ENCODE results near the gene PAX5. TPM values are rescaled to one million over a fixed set of nuclear protein-coding genes. Genes with fewer than 3 reads are reported as not detected.

Gene PAX5
- total RNA-seq, 1 donor from 2014 or later: not detected

DNA sequence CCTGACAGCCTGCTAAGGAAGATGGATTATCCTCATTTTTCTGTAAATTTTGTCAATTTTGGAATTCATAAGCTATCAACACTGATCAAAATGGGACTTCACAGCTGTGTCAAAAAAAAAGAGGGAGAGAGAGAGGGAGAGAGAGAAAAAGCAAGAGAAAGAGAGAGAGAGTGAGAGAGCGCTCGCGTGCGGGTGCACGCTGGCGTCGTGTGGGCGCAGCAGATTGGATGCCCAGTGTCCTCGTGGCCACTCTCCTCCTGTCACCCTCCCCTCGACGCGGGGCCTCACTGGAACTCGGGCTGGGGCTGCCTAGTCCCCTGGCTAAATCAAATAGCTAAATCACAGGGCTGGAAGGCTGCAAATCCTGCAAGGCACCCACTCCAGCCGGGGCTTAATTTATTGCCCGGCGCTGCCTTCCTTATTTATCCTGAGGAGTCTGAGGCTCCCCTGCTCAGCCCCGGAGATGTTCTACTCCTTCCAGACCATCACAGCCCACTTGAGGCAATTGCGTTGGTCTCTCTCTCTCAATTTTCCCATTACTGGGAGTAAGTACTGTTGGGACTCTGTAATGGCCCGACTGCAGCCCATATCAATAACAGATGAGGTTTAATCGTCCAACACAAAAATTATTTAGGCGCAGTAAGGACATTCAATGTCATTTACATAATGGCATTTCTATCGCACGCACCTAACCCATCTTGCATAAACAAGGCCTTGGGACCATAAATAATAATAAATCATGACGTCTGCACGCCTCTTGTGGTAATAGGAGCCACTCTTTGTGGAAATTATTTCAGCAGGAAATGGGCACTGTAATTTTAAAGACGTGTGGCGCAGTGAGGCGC, 94.2 kb downstream of the PAX5 start:
- DNase-seq (ENCODE audit: low spot score): no peak
- intact Hi-C loops (cut with DNase I): no loop called here

DNA sequence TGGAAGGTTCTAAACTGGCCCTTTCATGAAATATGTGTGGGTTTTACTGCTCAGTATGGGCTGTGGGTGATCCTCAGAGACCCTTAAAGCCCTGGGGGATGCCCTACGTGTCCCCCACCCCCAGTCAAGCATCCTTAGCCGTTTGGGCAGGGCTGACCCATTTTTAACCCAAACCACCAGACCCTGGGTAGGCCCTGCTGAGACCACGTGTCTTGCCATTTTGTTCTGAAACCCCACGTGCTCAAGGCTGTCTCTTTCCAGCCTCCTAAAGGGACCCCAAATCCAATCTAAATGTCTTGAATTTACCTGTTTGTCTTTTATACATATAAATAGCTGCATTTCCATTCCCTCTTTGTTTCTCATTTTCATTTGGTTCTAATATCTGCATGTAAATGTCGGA, 94.9 kb downstream of the PAX5 start:
- DNase-seq (ENCODE audit: low spot score): no peak
- intact Hi-C loops (cut with DNase I): no loop called here

DNA sequence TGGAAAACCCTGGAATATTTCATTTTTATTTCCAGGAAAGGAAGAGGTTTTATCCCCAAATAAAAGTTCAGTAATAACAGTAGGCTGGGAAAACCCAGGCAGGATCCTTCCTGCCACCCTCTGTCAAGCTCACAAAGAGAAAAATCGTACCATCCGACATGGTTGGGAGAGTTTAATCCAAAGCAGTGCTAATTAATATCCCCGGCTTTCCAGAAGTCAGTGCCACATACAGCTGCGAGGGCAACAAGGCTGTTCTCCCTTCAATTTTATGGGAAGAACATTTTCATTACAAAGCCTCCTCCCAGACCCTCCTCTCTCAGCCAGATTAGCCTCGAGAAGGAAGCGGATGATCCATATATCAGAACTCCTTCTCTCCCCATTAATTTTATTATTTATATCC, 95.5 kb downstream of the PAX5 start:
- intact Hi-C loops (cut with DNase I): no loop called here
- DNase-seq (ENCODE audit: low spot score): no peak

DNA sequence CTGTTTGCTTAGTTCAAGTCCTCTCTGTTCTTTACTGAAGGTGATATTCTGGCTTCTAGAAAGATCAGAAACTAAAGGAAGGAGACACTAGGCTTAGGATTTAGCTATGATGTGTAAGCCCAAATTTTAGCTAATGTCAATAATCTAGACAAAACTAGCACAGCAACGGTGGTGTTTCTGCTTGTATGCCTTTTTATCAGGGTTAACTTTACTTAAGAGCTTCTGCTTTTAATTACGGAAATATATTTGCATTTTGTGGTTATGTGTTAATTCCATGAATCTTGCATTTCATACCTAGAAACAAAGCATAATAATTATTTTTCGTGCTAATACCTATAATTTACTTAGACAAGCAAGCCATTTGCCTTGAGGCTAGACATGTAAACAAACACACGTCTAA, 96.1 kb downstream of the PAX5 start:
- intact Hi-C loops (cut with DNase I): no loop called here
- no peak for DNase-seq (ENCODE audit: low spot score)

DNA sequence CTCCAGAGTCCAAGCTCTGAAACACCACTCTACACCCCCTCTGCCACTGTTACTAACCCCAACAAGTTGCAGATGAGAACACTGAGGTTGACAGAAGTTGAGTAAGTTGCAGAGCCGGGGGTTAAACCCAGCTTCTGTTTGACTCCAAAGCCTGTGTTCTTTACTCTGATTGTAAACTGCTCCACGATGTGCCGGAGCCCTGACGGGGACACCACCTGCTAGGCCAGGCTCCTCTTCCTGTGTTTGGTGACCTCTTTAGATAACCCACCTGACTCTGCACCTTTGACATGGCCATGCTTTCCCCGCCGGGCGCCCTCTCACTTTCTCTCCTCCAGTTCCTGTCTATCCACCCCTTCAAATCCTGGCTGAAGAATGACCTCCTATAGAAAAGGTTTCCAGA, 96.7 kb downstream of the PAX5 start:
- no peak for DNase-seq (ENCODE audit: low spot score)
- intact Hi-C loops (cut with DNase I): no loop called here

DNA sequence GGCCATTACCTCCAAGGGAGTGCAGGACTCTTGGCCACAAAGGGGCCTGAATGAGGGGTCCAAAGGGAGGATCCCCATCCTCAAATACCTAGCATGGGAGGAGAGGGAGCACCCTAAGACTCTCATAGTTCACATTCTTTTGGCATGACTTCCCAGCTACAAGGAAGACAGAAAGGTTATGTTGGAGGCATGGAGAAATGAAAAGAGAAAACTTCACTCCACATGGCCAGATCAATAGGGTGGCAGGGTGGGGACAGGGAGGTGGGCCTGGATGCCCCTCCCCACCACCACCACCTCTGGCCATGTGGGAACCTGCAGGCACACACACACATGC, 97.6 kb downstream of the PAX5 start:
- DNase-seq (ENCODE audit: low spot score): no peak
- intact Hi-C loops (cut with DNase I): no loop called here

DNA sequence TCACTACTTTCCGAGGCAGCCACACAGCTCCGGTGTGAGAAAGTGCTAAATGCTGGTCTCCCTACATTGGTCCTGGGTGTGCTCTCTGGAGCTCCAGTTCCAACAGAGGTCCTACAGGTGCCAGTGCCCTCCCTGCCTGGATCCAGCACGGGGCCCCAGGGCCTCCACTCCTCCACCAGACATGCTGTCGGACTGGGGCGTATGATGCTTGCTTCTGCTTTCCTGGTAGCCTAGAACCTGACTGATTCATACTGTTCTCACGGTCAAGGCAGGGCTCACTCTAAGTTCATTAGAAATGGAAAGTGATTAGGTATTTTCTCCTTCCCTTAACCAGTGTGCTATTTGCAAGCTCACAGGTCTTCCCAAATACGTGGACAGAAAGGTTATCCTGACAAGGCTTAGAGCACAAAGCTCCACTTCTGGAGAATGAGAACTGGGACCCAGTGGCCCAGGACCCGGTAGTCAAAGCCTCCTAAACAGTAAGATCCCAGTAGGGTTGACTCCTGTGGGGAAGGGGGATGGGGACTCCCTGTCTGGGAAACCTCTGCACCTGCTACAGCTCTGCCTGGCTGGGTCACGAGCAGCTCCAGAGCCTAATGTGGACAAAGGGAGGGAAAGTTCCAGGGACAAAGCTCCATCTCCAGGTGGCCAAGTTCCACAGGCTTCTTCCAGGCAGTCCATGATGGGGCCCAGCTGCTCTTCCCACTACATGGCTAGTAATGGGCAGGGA, 98.1 kb downstream of the PAX5 start:
- intact Hi-C loops (cut with DNase I): no loop called here
- no peak for DNase-seq (ENCODE audit: low spot score)

DNA sequence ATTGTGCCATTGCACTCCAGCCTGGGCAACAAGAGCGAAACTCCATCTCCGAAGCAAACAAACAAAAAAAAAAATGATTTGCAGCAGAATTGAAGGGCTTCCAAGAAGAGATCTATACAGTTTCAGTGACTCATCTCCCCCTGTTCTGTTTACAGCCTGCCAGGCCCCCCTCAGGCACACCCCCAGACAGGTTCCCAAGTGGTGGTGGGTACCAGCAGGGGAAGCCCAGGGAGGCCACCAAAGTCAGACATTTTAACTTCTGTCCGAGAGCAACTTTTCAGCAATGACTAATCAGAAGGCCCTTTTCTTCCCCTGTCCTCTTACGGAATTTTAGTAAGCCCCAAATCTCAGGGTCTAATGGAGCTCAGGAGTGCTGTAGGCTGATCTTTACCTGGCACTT, 98.7 kb downstream of the PAX5 start:
- no peak for DNase-seq (ENCODE audit: low spot score)
- intact Hi-C loops (cut with DNase I): no loop called here

DNA sequence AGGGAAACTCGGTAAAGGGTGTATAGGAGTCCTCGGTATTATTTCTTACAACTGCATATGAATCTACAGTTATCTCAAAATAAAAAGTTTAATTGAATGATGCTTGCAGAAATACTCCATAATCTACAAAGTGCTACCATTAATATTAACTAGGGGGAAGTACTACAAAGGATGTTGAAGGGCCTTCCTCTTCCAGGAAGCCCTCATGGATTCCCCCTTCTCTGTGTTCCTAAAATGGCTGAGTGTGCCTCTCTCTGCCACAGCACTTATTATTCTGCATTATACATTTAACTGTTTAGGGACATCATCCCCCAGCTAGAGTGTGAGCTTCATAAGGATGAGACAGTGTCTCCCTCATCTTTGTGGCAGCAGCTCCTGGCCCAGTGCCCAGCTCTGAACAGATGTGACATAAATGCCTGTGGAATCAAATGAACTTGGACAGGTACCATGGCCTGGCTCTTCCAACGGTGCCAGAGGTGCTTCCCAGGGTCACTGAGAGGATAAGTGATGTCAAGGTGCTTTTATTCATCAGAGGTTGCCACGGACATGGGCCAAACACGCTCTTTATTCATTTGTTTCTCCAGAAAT, 99.5 kb downstream of the PAX5 start:
- no peak for DNase-seq (ENCODE audit: low spot score)
- intact Hi-C loops (cut with DNase I): no loop called here

DNA sequence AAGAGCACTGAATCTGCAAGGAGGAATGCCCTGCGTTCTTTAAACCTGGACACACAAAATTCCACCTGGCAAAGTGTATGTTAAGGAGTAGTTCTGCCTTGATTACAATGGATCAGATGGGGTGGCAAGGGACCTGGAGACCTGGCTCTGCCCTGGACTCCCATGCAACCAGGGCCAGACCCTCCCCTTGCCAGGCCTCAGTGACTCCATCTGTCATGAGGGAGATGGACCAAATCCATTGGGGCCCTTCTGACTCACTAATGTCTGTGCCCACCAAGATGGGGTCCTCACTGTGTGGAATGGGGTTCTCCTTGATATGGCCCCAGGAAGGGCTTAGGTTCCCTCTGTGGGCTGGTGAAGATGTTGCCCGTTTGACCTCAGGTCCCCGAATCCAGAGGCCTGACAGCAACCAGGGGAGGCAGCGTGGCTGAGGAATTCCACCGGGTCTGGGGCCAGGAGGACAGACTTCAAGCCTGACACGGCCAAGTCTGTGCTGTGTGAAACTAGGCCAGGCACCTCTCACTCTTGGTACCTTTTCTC, 100.3 kb downstream of the PAX5 start:
- intact Hi-C loops (cut with DNase I): no loop called here
- DNase-seq (ENCODE audit: low spot score): no peak

DNA sequence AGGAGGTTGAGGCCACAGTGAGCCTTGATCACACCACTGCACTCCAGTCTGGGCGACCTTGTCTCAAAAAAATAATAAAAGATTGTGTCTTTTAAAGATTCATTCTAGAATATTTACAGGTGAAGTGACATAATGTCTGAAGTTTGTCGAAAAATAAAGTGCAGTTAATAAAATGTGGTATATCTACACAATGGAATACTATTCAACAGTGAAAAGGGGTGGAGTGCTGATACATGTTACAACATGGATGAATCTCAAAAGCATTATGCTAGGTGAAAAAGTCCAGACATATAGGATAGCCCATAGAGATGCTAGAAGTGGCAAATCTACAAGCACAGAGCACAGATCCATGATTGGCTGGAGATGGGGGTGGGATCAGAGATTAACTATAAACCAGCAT, 101.9 kb downstream of the PAX5 start:
- no peak for DNase-seq (ENCODE audit: low spot score)
- intact Hi-C loops (cut with DNase I): no loop called here

DNA sequence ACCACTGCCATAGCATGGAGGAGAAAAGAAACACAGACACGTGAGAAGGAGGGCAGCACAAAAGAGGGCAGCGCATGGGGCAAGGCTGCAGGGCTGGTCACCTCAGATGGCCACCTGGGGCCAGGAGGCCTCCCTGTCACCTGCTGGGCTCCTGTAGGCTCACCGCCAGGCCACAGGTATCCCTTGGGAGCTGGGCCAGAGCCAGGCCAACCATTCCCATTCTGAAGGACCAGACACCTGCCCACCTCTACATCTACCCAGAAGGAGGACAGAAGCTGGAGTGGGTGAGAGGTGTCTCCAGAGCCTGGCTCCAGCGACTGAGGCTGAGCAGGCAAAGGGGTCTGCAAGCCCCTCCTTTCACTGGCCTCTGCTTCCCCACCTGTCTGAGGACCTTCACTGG, 103.1 kb downstream of the PAX5 start:
- intact Hi-C loops (cut with DNase I): no loop called here
- no peak for DNase-seq (ENCODE audit: low spot score)

DNA sequence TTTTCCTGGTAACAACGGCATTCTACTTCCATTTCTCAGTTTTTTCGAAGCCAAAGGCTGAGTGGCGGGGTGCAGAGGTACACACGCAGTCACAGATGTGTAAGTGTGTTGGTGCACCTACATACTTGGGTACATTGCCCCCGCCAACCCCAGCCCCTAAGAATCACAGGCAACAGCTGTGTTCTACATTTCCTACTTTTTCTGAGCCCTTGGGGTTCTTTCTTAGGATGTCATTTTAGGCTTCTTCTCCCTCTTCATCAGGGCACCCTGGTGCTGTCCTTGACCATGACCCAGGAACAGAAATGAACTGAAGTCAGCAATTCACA, 104.8 kb downstream of the PAX5 start:
- DNase-seq (ENCODE audit: low spot score): no peak
- intact Hi-C loops (cut with DNase I): no loop called here

DNA sequence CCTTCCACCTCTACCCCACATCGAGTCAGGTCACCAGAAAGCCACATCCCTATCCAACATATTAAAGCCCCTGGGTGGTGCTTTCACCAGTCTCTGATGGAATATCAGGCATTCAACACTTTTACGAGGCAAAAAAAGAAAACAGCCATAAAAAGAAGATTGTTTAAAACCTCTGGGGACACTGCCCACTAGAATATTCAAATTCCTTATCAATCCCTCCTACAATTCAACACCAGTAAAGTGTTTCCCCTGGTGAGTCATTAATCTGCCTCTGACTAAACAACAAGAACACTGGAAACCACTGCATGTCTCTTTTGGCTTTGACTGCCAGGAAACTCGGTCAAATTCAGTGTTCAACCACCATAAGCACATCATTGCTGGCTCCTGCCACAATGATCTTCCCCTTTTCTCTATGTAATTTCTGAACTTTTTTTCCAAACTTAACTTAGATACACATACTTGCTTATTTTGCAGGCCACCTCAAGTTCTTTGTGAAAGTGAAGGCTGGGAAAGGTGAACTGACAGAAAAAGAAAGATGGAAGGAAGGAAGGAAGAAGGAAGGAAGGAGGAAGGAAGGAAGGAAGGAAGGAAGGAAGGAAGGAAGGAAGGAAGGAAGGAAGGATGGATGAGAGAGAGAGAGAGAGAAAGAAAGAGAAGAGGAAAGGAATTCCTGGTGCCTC, 105.3 kb downstream of the PAX5 start:
- DNase-seq (ENCODE audit: low spot score): no peak
- intact Hi-C loops (cut with DNase I): no loop called here

DNA sequence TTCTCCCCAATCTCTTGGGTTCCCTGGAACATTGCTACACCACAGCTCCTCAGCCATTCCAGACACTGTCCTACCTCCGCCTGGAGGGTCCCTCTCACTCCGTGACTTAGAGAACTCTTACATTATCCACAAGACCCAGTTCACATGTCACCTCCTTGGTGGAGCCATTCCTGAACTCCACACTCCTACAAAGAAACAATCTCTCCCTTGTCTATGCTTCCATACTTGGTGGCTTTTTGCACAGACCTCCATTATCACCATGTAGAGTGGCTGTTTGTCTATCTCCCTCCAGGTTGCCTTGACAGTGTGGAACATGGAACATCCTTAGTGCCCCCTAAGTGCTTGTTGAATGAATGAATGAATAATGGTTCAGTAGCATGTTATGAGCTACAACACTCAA, 105.9 kb downstream of the PAX5 start:
- intact Hi-C loops (cut with DNase I): no loop called here
- DNase-seq (ENCODE audit: low spot score): no peak

DNA sequence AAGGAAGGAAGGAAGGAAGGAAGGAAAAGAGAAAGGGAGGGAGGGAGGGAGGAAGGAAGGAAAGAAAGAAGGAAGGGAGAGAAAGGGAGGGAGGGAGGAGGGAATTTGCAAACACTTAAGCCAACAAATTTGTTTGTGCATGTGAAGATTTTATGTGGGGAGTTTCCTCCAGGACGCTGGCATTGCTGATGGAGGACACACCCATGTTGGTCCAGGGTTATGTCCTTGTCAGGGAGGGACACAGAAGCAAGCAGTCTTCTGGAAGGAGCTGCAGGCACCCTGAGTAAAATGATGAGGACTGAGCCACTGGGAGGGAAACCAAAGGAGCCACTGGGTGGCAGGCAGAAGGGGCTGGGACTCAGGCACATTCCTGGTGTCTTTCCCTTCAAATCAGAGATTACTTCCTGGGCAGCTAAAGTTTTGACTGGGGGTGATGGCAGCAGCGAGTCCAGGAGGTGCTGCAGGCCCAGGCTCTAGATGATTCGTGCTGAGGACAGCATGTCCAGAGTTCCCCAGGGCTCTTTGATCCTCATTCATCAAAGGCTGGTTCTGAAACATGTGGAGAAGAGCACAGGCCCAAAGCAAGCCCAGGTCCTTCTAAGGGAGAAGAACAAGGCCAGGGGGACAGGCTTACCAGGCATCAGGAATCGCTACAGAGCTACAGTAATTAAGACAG, 109.2 kb downstream of the PAX5 start:
- intact Hi-C loops (cut with DNase I): no loop called here
- no peak for DNase-seq (ENCODE audit: low spot score)

DNA sequence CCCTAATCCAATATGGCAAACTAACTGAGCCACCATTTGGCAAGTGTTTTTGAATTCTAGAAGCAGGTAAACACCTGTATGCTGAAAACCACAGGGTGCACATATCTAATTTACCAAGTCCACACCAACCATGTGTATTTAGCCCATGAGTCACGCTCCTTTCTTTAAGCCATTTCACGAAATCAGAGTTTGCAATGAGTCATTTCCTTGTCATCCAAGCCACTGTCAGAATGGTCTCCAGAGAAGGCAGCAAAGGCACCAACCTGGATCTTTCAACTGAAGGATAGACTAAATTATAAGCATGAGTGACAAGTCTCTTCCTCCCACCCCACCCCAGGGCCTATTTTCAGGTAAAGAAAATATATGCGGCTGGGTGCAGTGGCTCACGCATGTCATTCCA, 110.0 kb downstream of the PAX5 start:
- DNase-seq (ENCODE audit: low spot score): no peak
- intact Hi-C loops (cut with DNase I): no loop called here

DNA sequence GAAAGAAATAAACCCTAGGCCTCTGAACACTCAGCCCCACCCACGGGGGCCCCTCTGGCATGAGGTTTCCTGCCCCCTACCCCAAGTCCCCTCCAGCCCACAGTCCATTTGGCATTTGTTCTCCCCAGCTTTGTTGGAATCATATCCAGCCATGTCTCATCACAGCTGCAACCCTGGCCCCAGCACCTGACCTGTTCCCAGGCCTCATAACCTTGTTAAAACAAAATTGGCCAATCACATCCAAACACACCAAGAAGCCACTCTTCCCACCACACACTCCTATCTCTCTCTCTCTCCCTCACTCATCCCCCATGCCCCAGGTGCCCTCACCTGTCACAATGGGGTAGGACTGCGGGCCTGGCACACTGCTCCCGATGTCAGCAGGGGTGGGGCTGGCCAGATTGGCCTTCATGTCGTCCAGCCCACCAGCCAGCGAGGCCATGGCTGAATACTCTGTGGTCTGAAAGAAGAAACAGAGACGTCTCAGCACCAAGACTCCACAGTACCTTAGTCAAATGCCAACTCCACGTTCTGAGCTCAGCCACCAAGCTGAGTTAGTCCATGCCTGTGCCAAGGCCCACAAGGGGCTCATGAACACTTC, 110.9 kb downstream of the PAX5 start:
- DNase-seq (ENCODE audit: low spot score): no peak
- intact Hi-C loops (cut with DNase I): no loop called here

DNA sequence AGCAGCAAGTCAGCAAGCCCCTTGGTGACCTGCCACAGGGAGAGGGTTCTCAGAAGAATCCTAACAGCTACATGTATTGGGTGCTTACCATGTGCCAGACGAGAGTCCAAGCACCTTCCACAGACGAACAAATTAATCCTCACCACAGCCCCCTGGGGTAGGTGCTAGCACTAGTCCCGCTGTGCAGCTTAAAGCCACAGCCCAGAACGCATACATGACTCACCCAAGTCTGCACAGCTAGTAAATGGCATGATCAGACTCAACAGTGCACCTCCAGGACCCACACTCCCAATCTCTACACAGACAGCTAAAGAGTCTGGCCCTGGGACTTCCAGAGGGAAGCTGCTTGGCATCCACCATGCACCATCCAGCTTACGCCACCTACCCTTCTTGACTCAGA, 111.5 kb downstream of the PAX5 start:
- intact Hi-C loops (cut with DNase I): no loop called here
- no peak for DNase-seq (ENCODE audit: low spot score)

DNA sequence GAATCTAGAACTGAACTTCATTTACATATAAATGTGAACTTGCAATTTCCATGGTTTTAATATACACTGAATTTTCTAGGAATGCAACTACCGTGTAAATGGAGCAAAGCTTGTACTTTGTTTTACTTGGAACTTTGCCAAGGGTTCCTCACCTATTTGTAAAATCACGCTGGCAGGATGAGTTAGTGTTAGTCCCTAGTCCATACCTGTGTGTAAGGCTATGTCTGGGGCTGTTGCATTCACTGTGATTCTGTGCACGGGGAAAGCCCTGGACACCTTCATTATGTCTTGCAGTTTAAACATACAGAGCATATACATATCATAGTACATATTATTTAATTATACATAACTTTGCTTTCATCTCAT, 119.9 kb downstream of the PAX5 start:
- intact Hi-C loops (cut with DNase I): no loop called here
- DNase-seq (ENCODE audit: low spot score): no peak

All from cardiac septum (tissue), 1 donor.